ENCODE measurements around the gene TMEM217. TPM values are rescaled to one million over a fixed set of nuclear protein-coding genes. Genes with fewer than 3 reads are reported as not detected.
"Not testable (repeated sequence)": the region's sequence is repeated elsewhere in the genome, so short reads cannot be mapped to it uniquely, and the experiment has no call there.

Gene TMEM217
- total and polyA plus RNA-seq, 4 donors: 0.50 to 2.7 (median 1.4) TPM

- intact Hi-C loops (cut with DNase I): loop anchor here in 1 of 2 donors (5.0 to 10.0 kb wide), 2 partner anchors 151 to 444 kb away; no protein-coding TSS in a partner anchor
- Histone ChIP-seq H3K36me3 (ENCODE audit: control insufficient read depth in 1 of 2, insufficient read depth in 2 of 2, low read length in 1 of 2) (no peaks in the 10 kb centered on the region), H3K4me1 (ENCODE audit: control insufficient read depth in 1 of 2, insufficient read depth in 2 of 2, low read length in 2 of 2) (no peaks in the 10 kb centered on the region), H3K27me3 (ENCODE audit: control insufficient read depth in 1 of 2, insufficient read depth in 2 of 2, low read length in 1 of 2) (peaks cover 0 to 2% of the 10 kb centered on the region in 2 donors), H3K9me3 (ENCODE audit: control insufficient read depth, low read length) (no peaks in the 10 kb centered on the region), H3K4me3 (ENCODE audit: low read length in 2 of 2) (no peak overlapping the region), H3K27ac (ENCODE audit: low read depth in 1 of 2, low read length in 2 of 2) (no peak overlapping the region)
- DNase-seq (no peak), ATAC-seq (ENCODE audit: low FRiP score) (no peak)
- 92 to 94% methylated on average over 4 of the region's 4 CpGs for WGBS, 2 donors
Measured at GRCh38 chr6:37205997-37206340, 52.0 kb downstream of the TMEM217 start.

GRCh38 chr6:37205175-37205996 is 52.6 kb downstream of the TMEM217 start:
- H3K27ac ChIP-seq (ENCODE audit: low read depth in 1 of 2, low read length in 2 of 2): no peak overlapping the region
- H3K36me3 ChIP-seq (ENCODE audit: control insufficient read depth in 1 of 2, insufficient read depth in 2 of 2, low read length in 1 of 2): no peaks in the 10 kb centered on the region
- DNase-seq (no peak), ATAC-seq (ENCODE audit: low FRiP score) (no peak)
- no peaks in the 10 kb centered on the region for H3K9me3 ChIP-seq (ENCODE audit: control insufficient read depth, low read length)
- H3K27me3 ChIP-seq (ENCODE audit: control insufficient read depth in 1 of 2, insufficient read depth in 2 of 2, low read length in 1 of 2): peaks cover 0 to 2% of the 10 kb centered on the region in 2 donors
- intact Hi-C loops (cut with DNase I): loop anchor here in 1 of 2 donors (5.0 to 10.0 kb wide), 2 partner anchors 151 to 443 kb away; no protein-coding TSS in a partner anchor
- no peak overlapping the region for H3K4me3 ChIP-seq (ENCODE audit: low read length in 2 of 2)
- no peaks in the 10 kb centered on the region for H3K4me1 ChIP-seq (ENCODE audit: control insufficient read depth in 1 of 2, insufficient read depth in 2 of 2, low read length in 2 of 2)
- 81 to 87% methylated on average over 13 of the region's 13 CpGs for WGBS, 2 donors

GRCh38 chr6:37204014-37204751 is 53.8 kb downstream of the TMEM217 start:
- no peaks in the 10 kb centered on the region for H3K36me3 ChIP-seq (ENCODE audit: control insufficient read depth in 1 of 2, insufficient read depth in 2 of 2, low read length in 1 of 2)
- intact Hi-C loops (cut with DNase I): loop anchor here in 1 of 2 donors (10.0 kb wide), 1 partner anchor 149 kb away; no protein-coding TSS in a partner anchor
- H3K4me1 ChIP-seq (ENCODE audit: control insufficient read depth in 1 of 2, insufficient read depth in 2 of 2, low read length in 2 of 2): no peaks in the 10 kb centered on the region
- no peaks in the 10 kb centered on the region for H3K9me3 ChIP-seq (ENCODE audit: control insufficient read depth, low read length)
- H3K4me3 ChIP-seq (ENCODE audit: low read length in 2 of 2): no peak overlapping the region
- DNase-seq (no peak), ATAC-seq (ENCODE audit: low FRiP score) (no peak)
- 69 to 72% methylated on average over 7 of the region's 7 CpGs for WGBS, 2 donors
- no peak overlapping the region for H3K27ac ChIP-seq (ENCODE audit: low read depth in 1 of 2, low read length in 2 of 2)
- H3K27me3 ChIP-seq (ENCODE audit: control insufficient read depth in 1 of 2, insufficient read depth in 2 of 2, low read length in 1 of 2): peaks cover 0 to 2% of the 10 kb centered on the region in 2 donors

- intact Hi-C loops (cut with DNase I): loop anchor here in 1 of 2 donors (10.0 kb wide), 1 partner anchor 148 kb away; no protein-coding TSS in a partner anchor
- Histone ChIP-seq H3K9me3 (ENCODE audit: control insufficient read depth, low read length) (no peaks in the 10 kb centered on the region), H3K36me3 (ENCODE audit: control insufficient read depth in 1 of 2, insufficient read depth in 2 of 2, low read length in 1 of 2) (no peaks in the 10 kb centered on the region), H3K4me3 (ENCODE audit: low read length in 2 of 2) (no peak overlapping the region), H3K4me1 (ENCODE audit: control insufficient read depth in 1 of 2, insufficient read depth in 2 of 2, low read length in 2 of 2) (no peaks in the 10 kb centered on the region), H3K27ac (ENCODE audit: low read depth in 1 of 2, low read length in 2 of 2) (no peak overlapping the region), H3K27me3 (ENCODE audit: control insufficient read depth in 1 of 2, insufficient read depth in 2 of 2, low read length in 1 of 2) (peaks cover 0 to 2% of the 10 kb centered on the region in 2 donors)
- ATAC-seq (ENCODE audit: low FRiP score): no peak
- 74 to 80% methylated on average over 7 of the region's 7 CpGs for WGBS, 2 donors
- DNase-seq: no peak
Measured at GRCh38 chr6:37202788-37203491, 55.0 kb downstream of the TMEM217 start.

GRCh38 chr6:37201726-37202125 is 56.2 kb downstream of the TMEM217 start:
- Histone ChIP-seq H3K4me3 (ENCODE audit: low read length in 2 of 2) (no peak overlapping the region), H3K4me1 (ENCODE audit: control insufficient read depth in 1 of 2, insufficient read depth in 2 of 2, low read length in 2 of 2) (no peaks in the 10 kb centered on the region), H3K27me3 (ENCODE audit: control insufficient read depth in 1 of 2, insufficient read depth in 2 of 2, low read length in 1 of 2) (peaks cover 0 to 2% of the 10 kb centered on the region in 2 donors), H3K9me3 (ENCODE audit: control insufficient read depth, low read length) (no peaks in the 10 kb centered on the region), H3K27ac (ENCODE audit: low read depth in 1 of 2, low read length in 2 of 2) (no peak overlapping the region), H3K36me3 (ENCODE audit: control insufficient read depth in 1 of 2, insufficient read depth in 2 of 2, low read length in 1 of 2) (no peaks in the 10 kb centered on the region)
- intact Hi-C loops (cut with DNase I): loop anchor here in 1 of 2 donors (10.0 kb wide), 1 partner anchor 147 kb away; no protein-coding TSS in a partner anchor
- 80 to 88% methylated on average over 1 of the region's 1 CpG for WGBS, 2 donors
- DNase-seq (no peak), ATAC-seq (ENCODE audit: low FRiP score) (no peak)

- ATAC-seq (ENCODE audit: low FRiP score): no peak
- Histone ChIP-seq H3K9me3 (ENCODE audit: control insufficient read depth, low read length) (no peaks in the 10 kb centered on the region), H3K36me3 (ENCODE audit: control insufficient read depth in 1 of 2, insufficient read depth in 2 of 2, low read length in 1 of 2) (no peaks in the 10 kb centered on the region), H3K4me3 (ENCODE audit: low read length in 2 of 2) (no peak overlapping the region), H3K4me1 (ENCODE audit: control insufficient read depth in 1 of 2, insufficient read depth in 2 of 2, low read length in 2 of 2) (no peaks in the 10 kb centered on the region), H3K27ac (ENCODE audit: low read depth in 1 of 2, low read length in 2 of 2) (no peak overlapping the region), H3K27me3 (ENCODE audit: control insufficient read depth in 1 of 2, insufficient read depth in 2 of 2, low read length in 1 of 2) (peaks cover 0 to 2% of the 10 kb centered on the region in 2 donors)
- WGBS, 2 donors: 57 to 67% methylated on average over 5 of the region's 5 CpGs
- intact Hi-C loops (cut with DNase I): loop anchor here in 1 of 2 donors (10.0 kb wide), 1 partner anchor 145 kb away; no protein-coding TSS in a partner anchor
- DNase-seq: no peak
Measured at GRCh38 chr6:37200085-37200484, 57.9 kb downstream of the TMEM217 start.

GRCh38 chr6:37196451-37196850 is 61.5 kb downstream of the TMEM217 start:
- 92% methylated on average over 4 of the region's 4 CpGs for WGBS, 2 donors
- H3K9me3 ChIP-seq (ENCODE audit: control insufficient read depth, low read length); intact Hi-C loops (cut with DNase I); H3K4me3 ChIP-seq (ENCODE audit: low read length in 2 of 2); DNase-seq; H3K36me3 ChIP-seq (ENCODE audit: control insufficient read depth in 1 of 2, insufficient read depth in 2 of 2, low read length in 1 of 2); H3K4me1 ChIP-seq (ENCODE audit: control insufficient read depth in 1 of 2, insufficient read depth in 2 of 2, low read length in 2 of 2); ATAC-seq (ENCODE audit: low FRiP score); H3K27ac ChIP-seq (ENCODE audit: low read depth in 1 of 2, low read length in 2 of 2); H3K27me3 ChIP-seq (ENCODE audit: control insufficient read depth in 1 of 2, insufficient read depth in 2 of 2, low read length in 1 of 2): not testable (repeated sequence)

- DNase-seq; H3K36me3 ChIP-seq (ENCODE audit: control insufficient read depth in 1 of 2, insufficient read depth in 2 of 2, low read length in 1 of 2); H3K4me3 ChIP-seq (ENCODE audit: low read length in 2 of 2); ATAC-seq (ENCODE audit: low FRiP score); H3K27me3 ChIP-seq (ENCODE audit: control insufficient read depth in 1 of 2, insufficient read depth in 2 of 2, low read length in 1 of 2); H3K4me1 ChIP-seq (ENCODE audit: control insufficient read depth in 1 of 2, insufficient read depth in 2 of 2, low read length in 2 of 2); H3K27ac ChIP-seq (ENCODE audit: low read depth in 1 of 2, low read length in 2 of 2); H3K9me3 ChIP-seq (ENCODE audit: control insufficient read depth, low read length); intact Hi-C loops (cut with DNase I): not testable (repeated sequence)
- 100% methylated on average over 1 of the region's 1 CpG; no CpG with 5 or more reads in 1 of the 2 donors for WGBS, 2 donors
Measured at GRCh38 chr6:37194886-37195285, 63.1 kb downstream of the TMEM217 start.

Data from aorta (tissue), 5 donors.